Measurements from ENCODE around the gene ZC3H15. TPM values are rescaled to one million over a fixed set of nuclear protein-coding genes. Genes with fewer than 3 reads are reported as not detected.

The ZC3H15 gene
- total RNA-seq, 4 donors from 2014 or later = 43.2 to 98.4 (median 51.0) TPM

GRCh38 chr2:186534406-186534805, 48.3 kb downstream of the ZC3H15 start:
- Histone ChIP-seq H3K4me3 (no peak overlapping the region), H3K36me3 (no peaks in the 10 kb centered on the region), H3K27ac (no peak overlapping the region), H3K9me3 (no peaks in the 10 kb centered on the region), H3K4me1 (peaks cover 0 to 19% (median 9%) of the 10 kb centered on the region in 4 donors), H3K27me3 (no peaks in the 10 kb centered on the region)
- DNase-seq = no peak
- WGBS, 2 donors (ENCODE audit: low coverage in 1 of 2) = 76 to 90% methylated on average over 3 of the region's 3 CpGs
- intact Hi-C loops (cut with DNase I; ENCODE audit: low total_unique reads) (no loop called here), in situ Hi-C loops (cut with MboI; ENCODE audit: low pct_ligation_motif_present in 1 of 4, low pct_unique_long_range_greater_than_20kb in 1 of 4, low sequenced_read_pairs in 3 of 4) (no loop called here)
- TF ChIP-seq POLR2A (IDR thresholded peaks at IDR 0.05) (no peak), EP300 (IDR thresholded peaks at IDR 0.05; ENCODE audit: low read depth) (no peak), POLR2AphosphoS5 (IDR thresholded peaks at IDR 0.05) (no peak)
- TF ChIP-seq, protein P1, sequence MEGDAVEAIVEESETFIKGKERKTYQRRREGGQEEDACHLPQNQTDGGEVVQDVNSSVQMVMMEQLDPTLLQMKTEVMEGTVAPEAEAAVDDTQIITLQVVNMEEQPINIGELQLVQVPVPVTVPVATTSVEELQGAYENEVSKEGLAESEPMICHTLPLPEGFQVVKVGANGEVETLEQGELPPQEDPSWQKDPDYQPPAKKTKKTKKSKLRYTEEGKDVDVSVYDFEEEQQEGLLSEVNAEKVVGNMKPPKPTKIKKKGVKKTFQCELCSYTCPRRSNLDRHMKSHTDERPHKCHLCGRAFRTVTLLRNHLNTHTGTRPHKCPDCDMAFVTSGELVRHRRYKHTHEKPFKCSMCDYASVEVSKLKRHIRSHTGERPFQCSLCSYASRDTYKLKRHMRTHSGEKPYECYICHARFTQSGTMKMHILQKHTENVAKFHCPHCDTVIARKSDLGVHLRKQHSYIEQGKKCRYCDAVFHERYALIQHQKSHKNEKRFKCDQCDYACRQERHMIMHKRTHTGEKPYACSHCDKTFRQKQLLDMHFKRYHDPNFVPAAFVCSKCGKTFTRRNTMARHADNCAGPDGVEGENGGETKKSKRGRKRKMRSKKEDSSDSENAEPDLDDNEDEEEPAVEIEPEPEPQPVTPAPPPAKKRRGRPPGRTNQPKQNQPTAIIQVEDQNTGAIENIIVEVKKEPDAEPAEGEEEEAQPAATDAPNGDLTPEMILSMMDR (IDR thresholded peaks at IDR 0.05) = no peak

GRCh38 chr2:186535861-186536260, 49.8 kb downstream of the ZC3H15 start:
- 86 to 88% methylated on average over 3 of the region's 3 CpGs for WGBS, 2 donors (ENCODE audit: low coverage in 1 of 2)
- no peak for DNase-seq
- Histone ChIP-seq H3K27ac (no peak overlapping the region), H3K36me3 (no peaks in the 10 kb centered on the region), H3K4me3 (no peak overlapping the region), H3K4me1 (peaks cover 0 to 19% (median 9%) of the 10 kb centered on the region in 4 donors), H3K27me3 (no peaks in the 10 kb centered on the region), H3K9me3 (no peaks in the 10 kb centered on the region)
- in situ Hi-C loops (cut with MboI; ENCODE audit: low pct_ligation_motif_present in 1 of 4, low pct_unique_long_range_greater_than_20kb in 1 of 4, low sequenced_read_pairs in 3 of 4) = no loop called here
- intact Hi-C loops (cut with DNase I; ENCODE audit: low total_unique reads) = no loop called here
- TF ChIP-seq EP300 (IDR thresholded peaks at IDR 0.05; ENCODE audit: low read depth) (no peak), POLR2A (IDR thresholded peaks at IDR 0.05) (no peak), POLR2AphosphoS5 (IDR thresholded peaks at IDR 0.05) (no peak)
- TF ChIP-seq, protein P1 (IDR thresholded peaks at IDR 0.05) = no peak

DNA sequence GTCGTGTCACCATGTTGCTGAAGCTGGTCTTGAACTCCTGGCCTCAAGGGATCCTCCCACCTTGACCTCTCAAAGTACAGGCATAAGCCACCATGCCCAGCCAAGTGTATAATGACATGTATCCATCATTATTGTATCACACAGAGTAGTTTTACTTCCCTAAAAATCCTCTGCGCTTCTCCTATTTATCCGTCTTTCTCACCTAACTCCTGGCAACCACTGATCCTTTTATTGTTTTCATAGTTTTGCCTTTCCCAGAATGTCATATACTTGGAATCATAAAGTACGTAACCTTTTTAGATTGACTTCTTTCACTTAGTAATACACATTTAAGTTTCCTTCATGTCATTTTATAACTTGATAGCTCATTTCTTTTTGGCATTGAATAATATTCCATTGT, 51.0 kb downstream of the ZC3H15 start:
- Histone ChIP-seq H3K27me3 (no peaks in the 10 kb centered on the region), H3K36me3 (no peaks in the 10 kb centered on the region), H3K9me3 (no peaks in the 10 kb centered on the region), H3K4me1 (peaks cover 0 to 19% (median 9%) of the 10 kb centered on the region in 4 donors), H3K4me3 (no peak overlapping the region), H3K27ac (no peak overlapping the region)
- intact Hi-C loops (cut with DNase I; ENCODE audit: low total_unique reads) (no loop called here), in situ Hi-C loops (cut with MboI; ENCODE audit: low pct_ligation_motif_present in 1 of 4, low pct_unique_long_range_greater_than_20kb in 1 of 4, low sequenced_read_pairs in 3 of 4) (no loop called here)
- WGBS, 2 donors (ENCODE audit: low coverage in 1 of 2) = 53 to 60% methylated on average over 3 to 4 of the region's 4 CpGs
- TF ChIP-seq POLR2AphosphoS5 (IDR thresholded peaks at IDR 0.05) (no peak), EP300 (IDR thresholded peaks at IDR 0.05; ENCODE audit: low read depth) (no peak), POLR2A (IDR thresholded peaks at IDR 0.05) (no peak)
- TF ChIP-seq, protein P1 (IDR thresholded peaks at IDR 0.05) = no peak
- no peak for DNase-seq

DNA sequence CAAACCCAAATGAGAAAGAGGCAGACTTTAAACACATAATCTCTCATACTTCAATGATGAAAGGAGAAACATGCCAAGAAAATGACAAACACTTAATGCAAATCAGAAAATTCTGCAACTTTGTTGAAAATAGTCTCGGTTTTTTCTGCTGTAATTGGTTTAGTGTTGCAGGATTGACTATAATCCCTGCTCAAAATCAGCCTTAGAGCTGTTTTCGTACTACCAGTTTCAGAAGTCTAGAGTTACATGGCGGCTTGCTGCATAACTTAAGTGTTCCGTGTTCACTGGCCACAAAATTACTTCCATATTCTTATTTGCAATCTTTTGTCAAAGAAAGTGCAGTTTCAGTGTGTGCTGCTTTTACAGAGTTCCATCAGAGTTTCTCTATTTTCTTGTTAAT, 54.9 kb downstream of the ZC3H15 start:
- TF ChIP-seq EP300 (IDR thresholded peaks at IDR 0.05; ENCODE audit: low read depth) = no peak
- TF ChIP-seq POLR2AphosphoS5 (IDR thresholded peaks at IDR 0.05) = no peak
- Histone ChIP-seq H3K27me3 (no peaks in the 10 kb centered on the region), H3K9me3 (no peaks in the 10 kb centered on the region), H3K27ac (no peak overlapping the region), H3K36me3 (no peaks in the 10 kb centered on the region), H3K4me1 (peaks cover 0 to 18% (median 8%) of the 10 kb centered on the region in 4 donors), H3K4me3 (no peak overlapping the region)
- in situ Hi-C loops (cut with MboI; ENCODE audit: low pct_ligation_motif_present in 1 of 4, low pct_unique_long_range_greater_than_20kb in 1 of 4, low sequenced_read_pairs in 3 of 4) (no loop called here), intact Hi-C loops (cut with DNase I; ENCODE audit: low total_unique reads) (no loop called here)
- WGBS, 2 donors (ENCODE audit: low coverage in 1 of 2) = 78 to 87% methylated on average over 4 of the region's 4 CpGs
- DNase-seq = no peak

- H3K4me1 ChIP-seq = peaks cover 0 to 18% (median 8%) of the 10 kb centered on the region in 4 donors
- H3K9me3 ChIP-seq = no peaks in the 10 kb centered on the region
- 91 to 95% methylated on average over 4 of the region's 4 CpGs for WGBS, 2 donors (ENCODE audit: low coverage in 1 of 2)
- no peak for TF ChIP-seq EP300 (IDR thresholded peaks at IDR 0.05; ENCODE audit: low read depth)
- no peak for TF ChIP-seq POLR2A (IDR thresholded peaks at IDR 0.05)
- TF ChIP-seq, protein P1 (IDR thresholded peaks at IDR 0.05) = no peak
- TF ChIP-seq POLR2AphosphoS5 (IDR thresholded peaks at IDR 0.05) = no peak
- intact Hi-C loops (cut with DNase I; ENCODE audit: low total_unique reads) (no loop called here), in situ Hi-C loops (cut with MboI; ENCODE audit: low pct_ligation_motif_present in 1 of 4, low pct_unique_long_range_greater_than_20kb in 1 of 4, low sequenced_read_pairs in 3 of 4) (no loop called here)
- no peak overlapping the region for H3K4me3 ChIP-seq
- H3K27ac ChIP-seq = no peak overlapping the region
- H3K27me3 ChIP-seq = no peaks in the 10 kb centered on the region
- no peak for DNase-seq
- no peaks in the 10 kb centered on the region for H3K36me3 ChIP-seq
Measured at GRCh38 chr2:186542002-186542401, 55.9 kb downstream of the ZC3H15 start.
